Stimulated activated CD8-positive, alpha-beta memory T cell treated with anti-CD3 and anti-CD28 coated beads, Interleukin-7, amount 100 ng/mL, for 1 hour (primary cell): Measurements from ENCODE around the gene UGT1A10.

Experiments
- DNase-seq, 2 donors: peaks; one replicate each; pipeline ENCODE4 v3.0.0-alpha.2; 2020; ENCODE audit warnings: low read depth in 2 of 2

The UGT1A10 gene

GRCh38 chr2:233773854-233774253, 137.6 kb downstream of the UGT1A10 start:
- DNase-seq = no peak

GRCh38 chr2:233775414-233775813, 139.2 kb downstream of the UGT1A10 start:
- DNase-seq = no peak

- no peak for DNase-seq
Observed at GRCh38 chr2:233778030-233778429, 141.8 kb downstream of the UGT1A10 start, which contains the start of gene MROH2A. TSS of gene MROH2A (plus strand) at chr2:233778330. CDS start at chr2:233779359, 1,029 bp downstream.

DNA sequence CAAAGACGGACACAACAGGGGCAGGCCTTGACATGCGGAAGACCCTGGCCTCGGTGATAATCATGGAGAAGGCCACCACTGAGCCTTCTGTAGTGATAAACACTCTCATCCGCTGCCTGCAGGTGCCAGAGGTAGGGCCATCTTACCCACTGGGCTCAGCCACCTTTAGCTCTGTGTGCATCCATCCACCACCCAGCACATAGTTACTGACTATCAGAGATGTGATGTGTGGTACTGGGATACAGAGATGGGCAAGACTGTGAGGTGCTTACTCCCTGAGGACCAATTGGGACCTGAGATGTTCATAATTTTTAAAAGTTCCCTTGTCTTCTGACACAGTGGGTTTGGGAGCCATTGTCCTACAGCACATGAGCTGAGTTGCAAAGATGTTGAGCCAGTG, 143.5 kb downstream of the UGT1A10 start:
- DNase-seq = no peak

DNA sequence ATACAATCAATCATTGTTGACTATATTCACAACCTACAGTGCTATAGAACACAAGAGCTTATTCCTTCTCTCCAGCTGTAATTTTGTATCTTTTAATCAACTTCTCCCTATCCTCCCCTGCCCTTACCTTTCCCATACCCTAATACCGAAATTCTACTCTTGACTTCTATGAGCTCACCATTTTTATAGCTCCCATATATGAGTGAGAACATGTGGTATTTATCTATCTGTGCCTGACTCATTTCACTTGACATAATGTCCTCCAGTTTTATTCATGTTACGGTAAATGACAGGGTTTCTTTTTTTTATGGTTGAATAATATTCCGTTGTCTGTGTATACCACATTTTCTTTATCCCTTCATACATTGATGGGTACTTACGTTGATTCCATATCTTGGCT, 144.5 kb downstream of the UGT1A10 start:
- no peak for DNase-seq

GRCh38 chr2:233789554-233789953, 153.3 kb downstream of the UGT1A10 start:
- DNase-seq = no peak

DNA sequence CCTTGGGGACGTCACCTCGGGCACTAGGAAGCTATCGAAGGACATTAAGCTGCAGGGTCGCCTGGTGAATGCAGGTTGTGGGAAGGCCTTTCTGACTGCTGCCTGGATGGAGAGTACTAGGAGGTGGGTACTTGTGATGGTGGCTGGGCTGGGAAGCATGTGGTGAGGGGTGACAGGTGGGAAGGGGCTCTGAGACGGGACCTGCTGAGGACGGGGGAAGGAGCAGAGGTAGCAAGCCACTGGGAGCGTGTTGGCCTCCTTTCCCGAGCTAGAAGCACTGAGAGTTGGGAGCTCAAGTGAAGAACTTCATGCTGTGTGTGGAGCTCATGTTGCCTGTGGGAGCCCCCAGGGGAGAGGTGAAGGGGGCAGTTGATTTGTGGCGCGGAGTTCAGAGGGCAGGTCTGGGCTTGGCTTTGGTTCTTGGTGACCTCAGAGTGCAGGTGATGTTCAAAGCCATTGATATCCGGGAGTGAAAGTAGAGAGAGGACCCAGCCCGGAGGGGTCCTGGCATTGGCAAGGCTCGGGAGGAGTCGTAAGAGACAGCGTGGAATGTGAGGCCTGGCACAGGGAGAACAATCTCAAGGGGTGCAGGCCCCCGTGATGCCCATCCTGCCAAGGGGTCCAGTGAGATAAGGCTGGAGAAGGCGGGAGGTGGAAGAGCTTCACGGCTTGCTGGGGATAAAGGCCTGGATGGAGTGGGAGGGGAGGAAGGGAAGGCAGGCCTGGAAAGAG, 155.1 kb downstream of the UGT1A10 start:
- no peak for DNase-seq

GRCh38 chr2:233791883-233792329, 155.7 kb downstream of the UGT1A10 start:
- DNase-seq = no peak

GRCh38 chr2:233792720-233793119, 156.5 kb downstream of the UGT1A10 start:
- no peak for DNase-seq

- no peak for DNase-seq
Observed at GRCh38 chr2:233793465-233794127, 157.3 kb downstream of the UGT1A10 start.

GRCh38 chr2:233794128-233794658, 157.9 kb downstream of the UGT1A10 start:
- DNase-seq = no peak

DNA sequence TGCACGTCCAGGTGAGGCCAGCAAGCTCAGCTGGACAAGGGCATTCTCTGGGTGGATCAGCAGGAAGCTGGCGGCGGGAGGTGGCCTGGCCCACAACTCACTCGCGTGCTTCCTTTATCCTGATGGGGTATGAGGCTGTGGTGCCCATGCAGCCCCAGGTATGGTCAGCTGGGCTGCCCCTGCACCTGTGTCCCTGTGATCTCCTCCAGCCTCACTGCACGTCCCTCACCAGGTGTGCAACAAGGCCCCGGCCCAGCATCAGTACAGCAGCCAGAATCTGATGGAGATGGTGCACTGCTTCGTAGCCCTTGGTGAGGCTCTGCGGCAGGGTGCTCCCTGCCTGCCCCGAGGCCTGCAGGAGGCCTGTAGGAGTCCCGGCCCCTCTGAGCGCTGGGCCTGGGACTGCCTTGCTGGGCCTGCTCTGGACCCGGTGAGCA, 159.5 kb downstream of the UGT1A10 start:
- DNase-seq = no peak

DNA sequence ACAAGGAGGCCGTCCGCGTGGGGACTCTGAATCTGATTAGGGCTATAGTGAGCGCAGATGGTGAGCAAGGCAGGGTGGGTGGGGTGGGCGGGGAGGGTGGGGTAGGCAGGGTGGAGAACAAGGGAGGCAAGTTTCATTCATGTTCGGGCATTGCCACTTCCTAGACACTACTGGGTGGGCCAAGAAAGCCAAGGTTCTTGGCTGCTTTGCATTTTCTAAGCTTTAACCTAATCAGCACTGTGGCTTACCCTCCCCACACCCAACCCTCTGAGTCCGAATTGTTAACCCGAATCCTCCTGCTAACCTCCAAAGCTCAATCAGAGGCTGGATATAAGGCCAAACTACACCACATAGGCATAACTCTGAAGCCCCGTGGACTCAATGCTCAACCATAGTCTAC, 160.0 kb downstream of the UGT1A10 start:
- no peak for DNase-seq

GRCh38 chr2:233798335-233799086, 162.3 kb downstream of the UGT1A10 start:
- DNase-seq = no peak

DNA sequence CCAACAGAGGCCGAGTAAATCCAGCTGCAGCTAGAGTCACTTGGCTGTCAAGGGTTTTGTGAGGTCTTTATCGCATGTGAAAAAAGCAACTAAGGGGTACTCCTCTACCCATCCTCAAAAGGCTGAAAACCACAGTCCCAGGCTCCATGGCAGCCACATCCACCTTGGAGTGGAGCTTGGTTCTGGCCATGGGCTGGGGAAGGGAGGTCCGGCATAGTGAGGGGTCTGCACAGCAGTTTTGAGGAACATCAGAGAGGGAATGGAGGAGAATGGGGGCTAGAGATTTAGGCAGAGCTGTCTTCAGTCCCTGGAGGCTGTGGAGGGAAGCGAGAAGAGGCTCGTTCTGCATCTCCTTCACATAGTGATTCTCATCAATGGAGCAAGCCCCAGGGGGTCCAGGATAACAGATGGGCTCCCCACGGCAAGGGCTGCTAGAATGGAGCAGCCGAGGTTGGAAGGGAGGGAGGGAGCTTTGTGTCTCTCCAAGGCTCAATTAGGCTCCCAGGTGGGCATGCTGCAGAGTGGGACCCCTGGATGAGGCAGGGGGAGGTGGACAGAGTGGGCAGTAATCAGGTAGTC, 162.9 kb downstream of the UGT1A10 start:
- DNase-seq = no peak

DNA sequence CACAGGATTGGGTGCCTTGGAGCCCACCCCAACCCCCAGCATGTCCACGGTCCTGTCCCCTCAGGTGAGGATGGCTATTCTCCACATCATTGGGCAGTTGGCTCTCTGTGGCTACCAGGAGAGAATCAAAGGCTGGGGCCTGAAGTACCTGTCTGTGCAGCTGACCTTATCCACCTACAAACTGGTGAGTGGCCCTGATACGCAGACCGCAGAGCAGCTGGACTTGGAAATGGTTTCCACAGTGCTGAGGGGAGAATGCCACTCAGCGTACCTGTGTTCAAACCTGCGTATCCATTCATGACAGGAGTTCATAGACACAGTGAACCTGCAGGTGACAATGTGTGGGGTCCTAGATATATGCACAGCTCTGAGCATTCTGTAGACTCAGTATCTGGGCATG, 163.5 kb downstream of the UGT1A10 start:
- no peak for DNase-seq

GRCh38 chr2:233800208-233800607, 164.0 kb downstream of the UGT1A10 start:
- DNase-seq = no peak

DNA sequence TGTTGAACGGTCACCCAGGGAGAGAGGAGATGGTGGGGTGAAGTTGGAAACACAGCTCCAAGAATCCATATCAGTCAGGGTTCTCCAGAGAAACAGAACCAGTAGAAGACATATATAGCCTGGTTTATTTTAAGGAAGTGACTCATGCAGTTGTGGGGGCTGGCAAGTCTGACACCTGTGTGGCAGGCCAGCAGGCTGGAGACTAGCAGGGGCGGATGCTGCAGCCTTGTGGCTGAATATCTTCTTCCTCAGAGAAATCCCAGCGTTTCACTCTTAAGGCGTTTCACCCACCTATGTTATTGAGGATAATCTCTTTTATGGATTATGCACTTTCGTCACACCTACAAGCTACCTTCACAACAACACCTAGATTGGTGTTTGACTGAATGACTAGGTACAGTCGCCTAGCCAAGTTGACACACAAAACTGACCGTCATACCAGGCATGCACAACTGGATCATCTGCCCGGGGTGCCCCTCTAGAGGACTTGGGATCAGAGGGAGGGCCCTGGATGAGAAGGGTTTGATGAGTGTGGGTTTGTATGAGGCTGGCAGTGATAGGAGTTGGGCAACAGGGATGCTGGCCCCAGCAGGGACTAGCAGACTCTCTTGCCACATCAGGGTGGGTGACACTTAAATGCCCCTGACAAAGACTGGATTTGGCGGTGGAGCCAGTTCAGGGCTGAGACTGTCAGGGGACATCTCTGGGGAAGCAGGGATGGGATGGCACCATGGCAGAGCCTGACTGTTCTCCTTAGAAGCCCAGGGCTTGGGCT, 165.3 kb downstream of the UGT1A10 start:
- no peak for DNase-seq

DNA sequence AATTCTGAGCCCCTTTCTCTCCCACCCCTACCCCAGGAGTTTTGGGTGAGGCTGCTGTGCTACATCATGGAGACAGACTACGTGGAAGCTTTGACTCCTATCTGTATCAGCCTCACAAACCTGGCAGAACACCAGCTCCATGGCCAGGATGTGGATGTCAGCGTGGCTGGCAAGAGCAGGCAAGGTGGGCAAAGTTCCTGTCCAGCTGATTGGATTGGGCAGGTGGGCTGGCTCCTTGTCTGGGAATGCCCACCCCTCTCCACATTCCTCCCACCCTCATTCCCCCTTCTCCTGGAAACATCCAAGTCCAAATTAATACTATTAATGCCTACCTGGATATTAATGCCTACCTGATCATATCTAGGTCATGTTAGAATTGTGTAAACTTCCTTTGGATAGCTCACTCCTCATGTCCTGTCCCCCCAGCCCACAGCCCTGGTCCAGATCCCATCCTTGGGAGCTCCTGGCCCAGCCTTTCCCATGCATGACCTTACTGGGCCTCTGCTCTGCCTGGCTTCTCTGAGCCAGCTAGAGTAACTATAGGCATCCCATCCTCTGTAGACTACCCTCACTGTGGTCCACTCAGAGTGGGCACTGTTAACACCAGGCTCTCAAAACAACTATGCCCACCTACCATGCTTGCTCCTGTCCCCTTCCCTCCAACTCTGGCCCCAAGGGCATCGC, 166.0 kb downstream of the UGT1A10 start:
- DNase-seq = no peak

DNA sequence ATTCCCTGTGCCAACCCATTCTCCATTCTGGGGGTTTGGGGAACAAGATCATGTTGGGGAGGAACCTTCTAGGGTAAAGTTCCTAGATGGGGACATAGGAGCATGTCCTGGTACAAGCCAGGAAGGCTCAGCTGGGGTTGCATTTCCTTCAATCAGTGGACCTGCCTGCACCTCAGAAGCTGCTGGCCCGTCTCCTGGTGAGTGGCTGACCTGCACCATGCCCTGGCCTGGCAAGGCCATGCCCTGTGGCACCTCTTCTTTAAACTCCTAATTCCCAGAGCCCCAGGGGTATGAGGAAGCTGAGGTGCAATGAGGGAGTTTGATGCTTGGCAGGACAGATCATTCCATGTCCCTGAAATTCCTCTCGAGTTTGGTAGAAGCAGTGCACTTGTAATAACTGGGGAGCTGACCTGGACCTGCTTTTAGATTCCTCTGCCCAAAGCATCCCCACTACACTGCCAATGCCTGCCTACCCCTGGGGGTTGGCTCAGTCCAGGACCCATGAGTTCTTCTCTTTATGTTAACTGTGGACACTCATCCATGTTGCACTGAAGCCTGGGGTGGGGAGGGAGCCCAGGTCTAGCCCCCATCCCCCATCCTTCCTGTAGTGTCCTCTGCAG, 167.2 kb downstream of the UGT1A10 start:
- no peak for DNase-seq
